Measurements from ENCODE around the gene IQCB1.

DNA sequence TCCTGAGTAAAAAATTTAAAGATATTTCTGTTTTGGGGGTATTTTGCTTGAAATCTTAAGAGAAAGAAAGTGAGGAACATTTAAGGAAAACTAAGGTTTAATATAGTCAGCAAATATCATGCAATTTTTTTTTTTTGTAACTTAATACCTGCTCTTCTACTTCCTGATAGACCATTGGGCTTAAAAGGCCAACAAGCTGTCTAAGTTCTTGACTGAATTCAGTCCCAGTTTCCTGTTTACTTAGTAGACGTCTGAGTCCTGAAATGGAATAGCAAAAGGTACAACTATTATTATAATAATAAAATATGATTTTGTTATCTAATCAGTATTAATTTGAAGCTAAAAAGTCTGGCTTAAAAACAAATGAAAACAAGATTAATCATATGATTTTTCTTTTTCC lies 37.9 kb downstream of the IQCB1 start:
- no peak for TF ChIP-seq CTCF (IDR thresholded peaks at IDR 0.05)
- TF ChIP-seq POLR2A (IDR thresholded peaks at IDR 0.05): no peak

Data from lower leg skin (tissue), 3 donors.